GM18951 (cell line): ENCODE results near the gene CREM.

Experiments used
- POLR2A ChIP-seq: IDR thresholded peaks from 4 replicates; pipeline ENCODE4 v1.6.1; 2011; ENCODE audit warnings: mild to moderate bottlenecking; ENCODE audit not compliant: insufficient read length, insufficient read depth; ENCODE audit errors: extremely low read depth
- in situ Hi-C: fragments of 300-500 bp; cut with MboI; formaldehyde crosslinking; loops from one replicate; pipeline ENCODE4 v1.12.0; 2022; ENCODE audit warnings: low sequenced_read_pairs, mixed read lengths, inconsistent platforms; ENCODE audit not compliant: unreplicated experiment

The CREM gene

DNA sequence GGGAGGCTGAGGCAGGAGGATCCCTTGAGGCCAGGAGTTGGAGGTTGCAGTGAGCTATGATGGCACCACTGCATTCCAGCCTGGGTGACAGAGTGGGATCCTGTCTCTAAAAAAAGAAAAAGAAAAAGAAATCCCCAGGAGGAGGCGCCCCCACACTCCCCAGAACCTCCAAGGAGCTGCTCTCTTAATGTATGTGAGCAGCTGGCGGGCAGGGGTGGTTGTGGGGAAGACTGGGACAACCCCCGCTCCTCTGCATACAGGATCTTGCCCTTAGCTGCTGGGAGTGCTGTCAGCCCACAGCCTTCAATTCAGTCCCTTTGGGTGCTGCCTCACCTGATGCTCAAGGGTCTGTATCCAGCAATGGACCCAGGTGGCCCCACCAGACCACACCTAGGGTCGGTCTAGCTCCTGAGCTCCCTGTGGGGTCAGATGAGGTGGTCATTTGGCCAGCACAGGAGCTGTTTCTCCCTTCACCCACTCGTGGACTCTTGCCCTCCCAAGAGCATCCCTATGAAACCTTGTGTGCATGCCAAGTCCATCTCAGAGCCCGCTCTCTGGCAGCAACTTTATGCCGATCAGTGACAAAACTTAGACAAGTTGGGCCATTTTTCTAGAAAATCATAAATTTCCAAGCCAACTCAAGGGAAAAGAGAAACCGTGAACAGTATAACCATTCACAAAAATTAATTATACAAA is 97.5 kb downstream of the CREM start:
- TF ChIP-seq POLR2A = no peak
- in situ Hi-C loops = no loop called here

DNA sequence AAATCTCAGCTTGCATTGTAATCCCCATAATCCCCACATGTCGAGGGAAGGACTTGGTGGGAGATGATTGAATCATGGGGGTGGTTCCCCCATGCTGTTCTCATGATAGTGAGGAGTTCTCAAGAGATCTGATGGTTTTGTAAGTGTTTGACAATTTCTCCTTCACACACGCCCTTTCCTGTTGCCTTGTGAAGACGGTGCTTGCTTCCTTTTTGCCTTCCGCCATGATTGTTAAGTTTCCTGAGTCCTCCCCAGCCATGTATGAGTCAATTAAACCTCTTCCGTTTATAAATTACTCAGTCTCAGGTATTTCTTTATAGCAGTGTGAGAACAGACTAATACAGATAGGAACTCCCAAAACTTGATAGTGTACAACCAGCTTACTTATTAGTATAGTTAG is 98.6 kb downstream of the CREM start:
- in situ Hi-C loops = no loop called here
- TF ChIP-seq POLR2A = no peak

DNA sequence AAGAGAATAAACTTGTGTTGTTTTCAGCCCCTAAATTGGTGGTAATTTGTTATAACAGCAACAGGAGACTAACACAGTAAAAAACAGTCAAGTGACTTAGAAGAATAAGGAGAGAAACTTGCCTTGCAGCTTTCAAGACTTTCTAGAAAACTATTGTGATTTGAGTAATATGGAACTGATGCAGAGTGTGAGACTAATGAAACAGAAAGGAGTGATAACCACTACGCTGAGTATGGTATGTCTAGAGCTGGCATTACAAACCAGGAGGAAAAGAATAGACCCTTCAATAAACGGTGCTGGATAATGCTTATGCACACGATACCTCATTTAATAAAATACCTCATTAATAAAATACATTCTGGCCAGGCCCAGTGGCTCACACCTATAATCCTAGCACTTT is 99.9 kb downstream of the CREM start:
- in situ Hi-C loops = no loop called here
- no peak for TF ChIP-seq POLR2A

DNA sequence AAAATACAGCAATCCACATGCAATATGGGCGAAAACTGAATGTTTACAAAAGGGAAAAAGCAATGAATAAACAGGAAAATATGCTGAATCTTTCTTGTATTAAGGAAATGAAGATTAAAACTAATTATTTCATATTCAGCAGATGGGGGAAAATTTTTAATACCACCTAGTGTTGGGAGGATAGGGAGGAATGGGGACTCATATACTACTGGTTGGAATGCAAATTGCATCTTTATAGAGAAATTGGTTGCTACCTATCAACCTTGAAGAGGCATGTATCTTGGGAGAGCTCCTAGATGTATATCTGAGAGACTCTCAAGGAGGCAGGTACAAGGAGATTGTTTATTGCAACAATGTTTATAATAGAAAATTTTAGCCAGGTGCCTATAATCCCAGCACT is 101.4 kb downstream of the CREM start:
- in situ Hi-C loops = no loop called here
- no peak for TF ChIP-seq POLR2A

DNA sequence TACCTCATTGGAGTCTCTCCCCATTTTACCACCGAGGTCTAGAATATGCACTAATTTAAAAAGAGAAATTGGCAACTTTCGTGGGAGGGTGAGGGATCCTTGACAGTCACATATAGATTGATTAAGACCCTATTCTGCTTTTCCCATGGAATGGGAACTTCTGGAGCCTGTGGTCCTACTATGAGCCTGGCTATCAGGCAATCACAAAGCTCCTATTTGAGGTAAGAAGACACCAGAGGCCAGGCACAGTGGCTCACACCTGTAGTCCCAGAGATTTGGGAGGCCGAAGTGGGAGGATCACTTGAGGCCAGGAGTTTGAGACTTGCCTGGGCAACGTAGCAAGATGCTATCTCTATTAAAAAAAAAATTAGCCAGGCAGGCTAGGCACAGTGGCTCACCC is 105.0 kb downstream of the CREM start:
- TF ChIP-seq POLR2A = no peak
- in situ Hi-C loops = no loop called here

DNA sequence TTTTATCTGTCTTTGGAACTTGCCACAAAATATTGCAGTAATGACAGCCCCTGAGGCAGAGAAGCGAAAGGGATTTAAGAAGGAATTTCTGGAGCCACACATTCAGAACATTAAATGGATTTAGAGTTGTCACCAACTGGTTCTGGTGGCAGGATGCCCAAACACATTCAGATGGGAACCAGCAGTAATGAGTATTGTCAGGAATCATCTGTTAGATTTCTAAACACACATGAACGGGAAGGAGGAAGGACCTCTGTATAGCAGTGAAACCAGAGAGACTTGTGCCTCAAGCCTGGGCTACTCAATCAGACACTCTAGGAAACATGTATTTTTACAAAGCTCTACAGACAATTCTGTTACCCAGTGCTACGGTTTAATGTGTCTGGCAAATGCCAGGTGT is 105.9 kb downstream of the CREM start:
- in situ Hi-C loops = no loop called here
- TF ChIP-seq POLR2A = no peak

DNA sequence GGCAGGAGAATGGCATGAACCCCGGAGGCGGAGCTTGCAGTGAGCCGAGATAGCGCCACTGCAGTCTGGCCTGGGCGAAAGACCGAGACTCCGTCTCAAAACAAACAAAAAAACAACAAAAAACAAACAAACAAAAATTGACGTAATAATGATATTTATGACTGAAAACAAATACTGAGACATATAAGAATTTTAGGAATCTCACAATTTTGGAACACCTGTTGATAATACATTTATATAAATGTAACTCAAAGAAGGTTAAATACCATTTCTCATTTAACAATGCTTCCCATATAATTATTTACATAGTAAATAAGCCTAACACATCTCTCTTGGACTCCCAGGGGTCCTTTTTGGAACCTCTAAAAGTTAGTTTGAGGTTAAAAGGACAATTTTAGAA is 107.4 kb downstream of the CREM start:
- in situ Hi-C loops = no loop called here
- no peak for TF ChIP-seq POLR2A

DNA sequence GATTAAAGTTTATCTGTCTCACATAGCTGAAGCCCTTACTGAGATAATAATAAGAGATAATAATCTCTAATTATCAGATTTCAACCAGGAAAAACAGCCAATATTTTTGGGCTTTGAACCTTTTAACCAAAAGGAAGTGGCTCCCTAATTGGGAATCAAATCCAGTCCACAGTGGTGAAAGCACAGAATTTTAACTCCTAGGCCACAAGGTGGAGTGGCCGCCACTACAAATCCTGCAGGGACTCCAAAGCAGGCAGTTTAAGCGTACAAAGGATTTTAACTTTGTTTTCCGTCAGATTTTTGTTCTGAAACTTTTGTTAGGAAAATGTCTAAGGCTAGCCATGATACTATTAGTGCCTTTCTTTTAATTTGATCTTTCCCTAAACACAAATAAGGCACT is 110.1 kb downstream of the CREM start:
- in situ Hi-C loops = no loop called here

DNA sequence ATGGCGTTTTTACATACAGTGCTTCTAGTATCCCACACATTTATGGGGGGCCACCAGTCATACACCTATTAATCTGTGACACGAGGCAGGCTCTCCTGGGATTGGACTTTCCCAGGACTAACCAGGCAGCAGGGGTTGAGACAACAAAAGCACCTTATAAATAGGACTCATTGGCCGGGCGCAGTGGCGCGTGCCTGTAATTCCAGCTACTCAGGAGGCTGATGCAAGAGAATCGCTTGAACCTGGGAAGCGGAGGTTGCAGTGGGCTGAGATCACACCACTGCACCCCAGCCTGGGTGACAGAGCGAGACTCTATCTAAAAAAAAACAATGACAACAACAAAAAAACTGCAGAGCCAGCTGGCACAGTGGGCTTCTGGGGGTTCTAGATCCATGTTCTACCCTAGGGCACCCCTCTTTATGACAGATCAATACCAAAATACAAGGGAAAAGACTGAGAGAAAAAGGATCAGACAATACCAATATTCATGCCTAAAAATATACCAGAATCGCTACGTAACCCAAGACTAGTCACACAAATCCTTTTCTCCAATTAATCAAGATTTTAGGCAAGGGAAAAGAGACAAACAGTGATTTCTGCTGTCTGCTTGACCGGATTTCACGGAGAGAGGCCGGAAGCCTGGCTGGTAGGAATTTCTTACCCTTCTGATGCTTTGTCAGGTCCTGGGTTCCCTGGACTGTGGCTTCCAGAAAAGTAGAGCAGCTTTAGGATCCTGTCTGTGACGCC is 111.3 kb downstream of the CREM start:
- in situ Hi-C loops = no loop called here
- no peak for TF ChIP-seq POLR2A

More for the DNA sequence above, 110.1 kb downstream of the CREM start:
- TF ChIP-seq POLR2A = no peak

DNA sequence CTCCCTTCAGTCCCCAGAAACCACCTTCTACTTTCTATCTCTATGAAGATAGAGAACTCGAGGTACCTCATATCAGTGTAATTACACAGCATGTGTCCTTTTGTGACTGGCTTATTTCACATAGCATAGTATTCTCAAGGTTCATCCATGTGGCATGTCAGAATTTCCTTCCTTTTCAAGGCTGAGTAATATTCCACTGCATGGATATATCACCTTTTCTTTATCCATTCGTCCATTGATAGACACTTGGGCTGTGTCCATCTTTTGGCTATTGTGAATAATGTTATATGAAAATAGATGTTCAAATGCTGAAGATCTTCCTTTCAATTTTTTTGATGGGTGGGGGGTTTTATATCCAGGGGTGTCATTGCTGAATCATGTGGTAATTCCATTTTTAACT is 117.9 kb downstream of the CREM start:
- in situ Hi-C loops = no loop called here
- no peak for TF ChIP-seq POLR2A

DNA sequence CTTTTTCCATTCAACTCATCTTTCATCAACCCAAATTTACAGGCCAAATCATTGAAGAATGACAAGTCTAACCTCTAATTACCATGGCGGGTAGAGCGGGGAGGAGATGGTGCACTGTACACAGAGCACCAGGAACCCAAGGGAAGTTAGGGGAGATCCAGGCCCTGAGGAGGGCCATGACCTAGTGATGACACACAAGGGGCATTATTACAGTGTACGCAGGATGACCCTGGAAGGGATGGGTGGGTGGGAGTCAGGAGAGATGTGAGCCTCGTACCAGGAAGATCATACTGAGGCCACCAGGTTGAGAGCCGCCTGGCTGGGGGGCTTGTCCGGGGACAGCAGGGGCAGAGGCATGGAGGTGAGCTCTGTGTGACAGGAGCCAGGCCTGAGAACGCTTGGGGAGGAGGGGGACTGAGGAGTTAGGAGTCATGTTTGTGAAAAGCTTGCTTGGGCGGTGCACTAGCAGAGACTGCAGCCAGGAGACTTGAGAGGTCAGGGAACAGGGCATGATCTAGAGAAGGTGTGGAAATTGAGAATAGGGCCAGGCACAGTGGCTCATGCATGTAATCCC is 120.2 kb downstream of the CREM start:
- in situ Hi-C loops = no loop called here
- TF ChIP-seq POLR2A = no peak

DNA sequence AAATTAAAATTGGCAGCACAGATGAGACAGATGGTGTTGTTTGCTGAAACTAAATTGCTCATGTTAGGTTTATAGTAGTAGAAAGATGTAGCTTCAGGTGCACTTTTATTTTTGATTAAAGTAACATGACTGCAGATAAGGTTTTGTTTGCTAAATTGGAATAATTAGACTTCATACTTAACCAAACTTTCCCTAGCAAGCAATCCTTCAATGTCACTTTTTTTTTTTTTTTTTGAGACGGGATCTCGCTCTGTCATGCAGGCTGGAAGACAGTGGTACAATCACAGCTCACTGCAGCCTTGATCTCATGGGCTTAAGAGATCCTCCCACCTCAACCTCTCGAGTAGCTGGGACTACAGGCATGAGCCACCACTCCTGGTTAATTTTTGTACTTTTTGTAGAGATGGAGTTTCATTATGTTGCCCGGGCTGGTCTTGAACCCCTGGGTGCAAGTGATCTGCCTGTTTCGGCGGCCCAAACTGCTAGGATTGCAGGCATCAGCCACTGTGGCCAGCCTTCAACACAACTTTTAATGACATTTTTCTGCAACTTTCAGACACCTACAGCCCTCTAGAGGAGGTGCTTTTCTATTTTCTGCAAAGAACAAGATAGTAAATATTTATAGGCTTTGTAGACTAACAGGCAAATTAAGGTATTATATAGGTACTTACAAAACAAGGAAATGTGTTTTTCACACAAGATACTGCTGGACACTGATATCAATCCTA is 124.9 kb downstream of the CREM start:
- no peak for TF ChIP-seq POLR2A
- in situ Hi-C loops = no loop called here
